Left lung (tissue), 10 donors: ENCODE results near the gene MPP3. TPM values are rescaled to one million over a fixed set of nuclear protein-coding genes. Genes with fewer than 3 reads are reported as not detected.

Experiments used
- ATAC-seq: fragments of 200-7000 bp; cut with Tn5 transposase; one replicate; pipeline ENCODE4 v1.9.1; 2020; ENCODE audit warnings: moderate library complexity
- DNase-seq, 4 donors: peaks; one replicate each; pipeline ENCODE4 v3.0.0-alpha.2; 2013 to 2020
- H3K27ac ChIP-seq, 2 donors: fragments of 200-600 bp; sonication (generic) in 1 of 2; one replicate each; pipeline versions ENCODE4 v1.5.0 to v1.8.0; 2020 to 2021
- H3K27me3 ChIP-seq, 2 donors: fragments of 200-600 bp; sonication (generic) in 1 of 2; one replicate each; pipeline versions ENCODE4 v1.5.0 to v1.8.0; 2020 to 2021
- H3K36me3 ChIP-seq, 2 donors: fragments of 200-600 bp; sonication (generic) in 1 of 2; one replicate each; pipeline versions ENCODE4 v1.5.0 to v1.8.0; 2020 to 2021
- H3K4me1 ChIP-seq, 2 donors: fragments of 200-600 bp; one replicate each; pipeline ENCODE4 v1.8.0; 2021
- H3K4me3 ChIP-seq, 2 donors: fragments of 200-600 bp; sonication (generic) in 1 of 2; one replicate each; pipeline versions ENCODE4 v1.5.0 to v1.8.0; 2020 to 2021; ENCODE audit warnings: mild to moderate bottlenecking in 1 of 2
- H3K9me3 ChIP-seq, 2 donors: fragments of 200-600 bp; sonication (generic) in 1 of 2; one replicate each; pipeline versions ENCODE4 v1.5.0 to v1.8.0; 2020 to 2021
- CTCF ChIP-seq, 2 donors: fragments of 200-600 bp; sonication (generic) in 1 of 2; IDR thresholded peaks; one replicate each; pipeline versions ENCODE4 v1.5.0 to v1.8.0; 2021; ENCODE audit warnings: antibody characterized with exemption in 2 of 2
- intact Hi-C, 2 donors: fragments of 100-400 bp; cut with DNase I; formaldehyde crosslinking; loops; one replicate each; pipeline versions ENCODE4 v1.11.2 to v1.14.2; 2022
- polyA plus RNA-seq, 6 donors: library from polyadenylated mRNA; unstranded; fragments of 120-200 nt; gene quantifications; one replicate each; pipeline ENCODE4 v1.2.1, GENCODE V29; 2013; ENCODE audit not compliant: insufficient read length in 6 of 6
- total RNA-seq, 2 donors: library from RNA; stranded (reverse); fragmentation: NEBNext Ultra II Directional; extraction: Animal tissue kit (Norgen Biotek cat#: 25700); gene quantifications; one replicate each; pipeline ENCODE4 v1.2.1, GENCODE V29; 2021
- donor health status: DM: no; HTN: yes; CAD: no.
- donor health status: DM: no; HTN: no; CAD: no.

The MPP3 gene
- total and polyA plus RNA-seq, 8 donors: 8.0 to 17.9 (median 13.0) TPM

- ATAC-seq: peak; percentile 77
- TF ChIP-seq CTCF (IDR thresholded peaks at IDR 0.05): no peak
- no peaks in the 10 kb centered on the region for H3K9me3 ChIP-seq
- peaks cover 0 to 21% of the 10 kb centered on the region in 2 donors for H3K36me3 ChIP-seq
- peak overlapping the region; percentile 64 to 66 for H3K4me3 ChIP-seq
- H3K27me3 ChIP-seq: peaks cover 0 to 37% of the 10 kb centered on the region in 2 donors
- H3K27ac ChIP-seq: peak overlapping the region; percentile 44 to 76
- DNase-seq: peak; percentile 13 to 92 (median 46)
- peaks cover 12 to 28% of the 10 kb centered on the region in 2 donors for H3K4me1 ChIP-seq
- intact Hi-C loops: loop anchor here in 1 of 2 donors (10.0 kb wide), 1 partner anchor 48 kb away; the partner anchor contains the start of gene CFAP97D1
Measured at GRCh38 chr17:43832168-43832975, 574 bp downstream of the MPP3 start.

- DNase-seq (peak in 3 of 4 donors; percentile 11 to 83 (median 76)), ATAC-seq (peak; percentile 71)
- TF ChIP-seq CTCF (IDR thresholded peaks at IDR 0.05): no peak
- Histone ChIP-seq H3K4me3 (peak overlapping the region in 1 of 2 donors; percentile 66), H3K27ac (no peak overlapping the region), H3K9me3 (no peaks in the 10 kb centered on the region), H3K4me1 (peaks cover 12 to 28% of the 10 kb centered on the region in 2 donors), H3K36me3 (peaks cover 0 to 29% of the 10 kb centered on the region in 2 donors), H3K27me3 (peaks cover 0 to 37% of the 10 kb centered on the region in 2 donors)
- intact Hi-C loops: loop anchor here in 1 of 2 donors (10.0 kb wide), 1 partner anchor 47 kb away; the partner anchor contains the start of gene CFAP97D1
Measured at GRCh38 chr17:43831633-43832032, 1.3 kb downstream of the MPP3 start.

- Histone ChIP-seq H3K27ac (no peak overlapping the region), H3K27me3 (peaks cover 0 to 37% of the 10 kb centered on the region in 2 donors), H3K4me3 (no peak overlapping the region), H3K36me3 (peaks cover 0 to 39% of the 10 kb centered on the region in 2 donors), H3K4me1 (peaks cover 12 to 28% of the 10 kb centered on the region in 2 donors), H3K9me3 (no peaks in the 10 kb centered on the region)
- no peak for ATAC-seq
- TF ChIP-seq CTCF (IDR thresholded peaks at IDR 0.05): no peak
- no peak for DNase-seq
- intact Hi-C loops: loop anchor here in 1 of 2 donors (10.0 kb wide), 1 partner anchor 46 kb away; the partner anchor contains the start of gene CFAP97D1
Measured at GRCh38 chr17:43830510-43831140, 2.3 kb downstream of the MPP3 start.

- no peak for TF ChIP-seq CTCF (IDR thresholded peaks at IDR 0.05)
- Histone ChIP-seq H3K27ac (no peak overlapping the region), H3K4me3 (no peak overlapping the region), H3K27me3 (peaks cover 0 to 37% of the 10 kb centered on the region in 2 donors), H3K9me3 (no peaks in the 10 kb centered on the region), H3K36me3 (peaks cover 0 to 48% of the 10 kb centered on the region in 2 donors), H3K4me1 (peaks cover 12 to 28% of the 10 kb centered on the region in 2 donors)
- ATAC-seq (no peak), DNase-seq (no peak)
- intact Hi-C loops: loop anchor here in 1 of 2 donors (10.0 kb wide), 1 partner anchor 45 kb away; the partner anchor contains the start of gene CFAP97D1
Measured at GRCh38 chr17:43829738-43830137, 3.2 kb downstream of the MPP3 start.

GRCh38 chr17:43827596-43827995 is 5.3 kb downstream of the MPP3 start:
- Histone ChIP-seq H3K27me3 (peaks cover 0 to 16% of the 10 kb centered on the region in 2 donors), H3K4me1 (peaks cover 7 to 27% of the 10 kb centered on the region in 2 donors), H3K4me3 (no peak overlapping the region), H3K27ac (no peak overlapping the region), H3K36me3 (peaks cover 0 to 49% of the 10 kb centered on the region in 2 donors), H3K9me3 (no peaks in the 10 kb centered on the region)
- no peak for DNase-seq
- no peak for TF ChIP-seq CTCF (IDR thresholded peaks at IDR 0.05)
- no peak for ATAC-seq
- intact Hi-C loops: no loop called here
